HG03521 (cell line): ENCODE data around the gene PPT2.

ENCODE experiments used
- ATAC-seq: cut with Tn5 transposase; IDR thresholded peaks from one replicate; pipeline ENCODE4 v1.9.1; 2021; ENCODE audit warnings: mild to moderate bottlenecking, moderate library complexity; ENCODE audit not compliant: unreplicated experiment

PPT2 gene

GRCh38 chr6:32151181-32151862, 2.6 kb upstream of the PPT2 start:
- ATAC-seq: no peak

GRCh38 chr6:32151863-32152768, 1.8 kb upstream of the PPT2 start, which contains the start of gene PRRT1:
TSS of gene PRRT1 (minus strand) at chr6:32151939. CDS start at chr6:32151827, 112 bp downstream.
- no peak for ATAC-seq

GRCh38 chr6:32152769-32153563, 975 bp upstream of the PPT2 start:
- no peak for ATAC-seq

GRCh38 chr6:32154514-32155161, 697 bp downstream of the PPT2 start:
- ATAC-seq: peak; percentile 50

DNA sequence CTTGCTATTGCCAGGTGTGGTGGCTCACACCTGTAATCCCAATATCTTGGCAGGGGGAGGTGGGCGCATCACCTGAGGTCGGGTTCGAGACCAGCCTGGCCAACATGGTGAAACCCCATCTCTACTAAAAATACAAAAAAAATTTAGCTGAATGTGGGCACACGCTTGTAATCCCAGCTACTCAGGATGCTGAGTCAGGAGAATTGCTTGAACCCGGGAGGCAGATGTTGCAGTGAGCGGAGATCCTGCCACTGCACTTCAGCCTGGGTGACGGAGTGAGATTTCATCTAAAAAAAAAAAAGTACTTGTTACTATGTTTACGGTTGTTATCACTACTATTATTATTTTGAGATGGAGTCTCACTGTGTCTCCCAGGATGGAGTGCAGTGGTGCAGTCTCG, 3.0 kb downstream of the PPT2 start:
- ATAC-seq: no peak

DNA sequence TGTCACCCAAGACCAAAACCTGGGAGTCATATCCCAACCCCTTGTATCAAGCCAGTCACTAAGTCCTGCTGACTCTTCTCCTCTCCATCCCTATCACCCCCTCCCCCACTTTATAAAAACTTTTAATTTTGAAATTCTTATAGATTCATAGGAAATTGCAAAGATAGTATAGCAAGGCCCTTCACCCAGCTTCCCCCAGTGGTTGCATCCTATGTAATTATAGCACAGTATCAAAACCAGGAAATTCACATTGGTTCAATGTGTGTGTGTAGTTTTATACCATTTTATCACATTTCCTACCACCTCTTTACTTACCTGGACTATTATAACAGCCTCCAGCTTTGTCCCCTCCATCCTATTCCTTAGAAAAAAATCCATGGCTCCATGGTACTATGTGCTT, 4.1 kb downstream of the PPT2 start:
- no peak for ATAC-seq

- ATAC-seq: no peak
Measured at GRCh38 chr6:32163559-32164258, 9.8 kb downstream of the PPT2 start.

- ATAC-seq: no peak
Measured at GRCh38 chr6:32164295-32164694, 10.4 kb downstream of the PPT2 start, which contains the start of gene EGFL8. TSS of gene EGFL8 (plus strand) at chr6:32164595. CDS start at chr6:32166166, 1,571 bp downstream.

DNA sequence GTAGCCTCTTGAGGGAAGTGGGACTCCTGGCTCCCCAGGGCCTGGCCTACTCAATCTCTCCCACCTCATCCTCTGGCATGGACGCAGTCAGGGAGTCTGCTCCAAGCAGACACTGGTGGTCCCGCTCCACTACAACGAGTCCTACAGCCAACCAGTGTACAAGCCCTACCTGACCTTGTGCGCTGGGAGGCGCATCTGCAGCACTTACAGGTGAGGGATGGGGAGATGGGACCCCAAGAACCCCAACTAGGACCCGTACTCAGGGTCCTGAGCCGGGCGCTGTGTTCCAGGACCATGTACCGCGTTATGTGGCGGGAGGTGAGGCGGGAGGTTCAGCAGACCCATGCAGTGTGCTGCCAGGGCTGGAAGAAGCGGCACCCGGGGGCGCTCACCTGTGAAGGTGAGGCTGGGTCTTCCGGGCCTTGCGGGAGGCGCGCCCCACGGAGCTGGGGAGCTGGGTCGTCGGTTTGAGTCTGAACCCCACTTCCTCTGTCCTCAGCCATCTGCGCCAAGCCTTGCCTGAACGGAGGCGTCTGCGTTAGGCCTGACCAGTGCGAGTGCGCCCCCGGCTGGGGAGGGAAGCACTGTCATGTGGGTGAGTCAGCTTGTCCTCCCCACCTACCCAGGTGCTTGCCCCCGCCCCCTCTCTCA, 12.6 kb downstream of the PPT2 start:
- ATAC-seq: no peak

DNA sequence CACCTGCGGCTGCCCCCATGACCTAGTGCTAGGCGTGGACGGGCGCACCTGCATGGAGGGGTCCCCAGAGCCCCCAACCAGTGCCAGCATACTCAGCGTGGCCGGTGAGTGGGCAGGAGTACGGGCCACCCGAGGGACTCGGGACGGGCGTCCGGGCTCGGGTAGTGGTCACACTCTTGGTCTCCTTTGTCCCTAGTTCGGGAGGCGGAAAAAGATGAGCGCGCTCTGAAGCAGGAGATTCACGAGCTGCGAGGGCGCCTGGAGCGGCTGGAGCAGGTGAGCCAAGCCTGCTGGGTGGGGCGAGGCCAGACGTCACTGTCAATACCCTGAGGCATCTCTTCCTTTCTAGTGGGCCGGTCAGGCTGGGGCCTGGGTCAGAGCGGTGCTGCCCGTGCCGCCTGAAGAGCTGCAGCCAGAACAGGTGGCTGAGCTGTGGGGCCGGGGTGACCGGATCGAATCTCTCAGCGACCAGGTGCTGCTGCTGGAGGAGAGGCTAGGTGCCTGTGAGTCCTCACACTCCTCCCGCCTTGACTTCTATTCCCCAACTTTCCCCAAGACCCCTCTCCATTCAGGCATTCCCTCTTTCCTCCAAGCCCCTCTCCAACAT, 13.3 kb downstream of the PPT2 start:
- ATAC-seq: no peak

DNA sequence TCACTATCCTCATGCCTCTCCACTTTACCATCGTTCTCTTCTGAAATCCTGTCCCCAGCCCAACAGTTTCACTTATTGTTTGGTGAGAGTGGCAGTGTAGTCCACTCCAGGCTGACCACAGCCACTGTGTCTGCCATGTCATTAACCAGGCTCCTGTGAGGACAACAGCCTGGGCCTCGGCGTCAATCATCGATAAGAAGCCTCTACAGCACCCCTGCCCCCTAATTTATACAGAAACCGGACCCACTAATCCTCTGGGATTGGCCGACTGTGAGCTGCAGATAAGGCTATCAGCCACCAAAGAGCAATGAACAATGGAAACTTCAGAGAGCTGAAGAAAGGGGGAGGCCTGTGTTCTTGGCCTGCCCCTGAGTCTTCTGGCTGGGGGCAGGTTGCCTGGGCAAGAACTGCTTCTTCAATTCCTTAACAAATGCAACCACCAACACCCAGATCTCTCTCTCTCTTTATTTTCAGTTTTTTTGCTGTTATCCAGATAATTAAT, 13.9 kb downstream of the PPT2 start:
- no peak for ATAC-seq

DNA sequence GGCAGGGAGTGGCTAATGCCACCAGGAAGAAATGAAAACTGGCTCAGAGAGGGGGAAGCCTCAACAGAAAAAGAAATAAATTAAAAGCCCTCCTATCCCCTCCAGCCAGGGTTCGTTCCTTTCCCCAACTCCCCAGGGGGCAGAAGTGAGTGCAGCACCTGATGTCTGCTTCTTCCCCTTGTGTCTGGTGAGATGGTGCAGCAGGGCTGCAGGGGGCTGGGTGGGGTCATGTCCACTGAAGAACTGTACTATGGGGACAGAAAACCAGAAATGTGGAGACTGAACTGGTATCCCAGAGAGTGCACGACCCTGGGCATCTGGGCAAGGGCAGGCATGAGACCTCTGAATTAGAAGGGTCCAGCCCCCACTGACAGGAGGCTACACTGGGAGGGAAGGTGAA, 14.4 kb downstream of the PPT2 start:
- ATAC-seq: no peak

DNA sequence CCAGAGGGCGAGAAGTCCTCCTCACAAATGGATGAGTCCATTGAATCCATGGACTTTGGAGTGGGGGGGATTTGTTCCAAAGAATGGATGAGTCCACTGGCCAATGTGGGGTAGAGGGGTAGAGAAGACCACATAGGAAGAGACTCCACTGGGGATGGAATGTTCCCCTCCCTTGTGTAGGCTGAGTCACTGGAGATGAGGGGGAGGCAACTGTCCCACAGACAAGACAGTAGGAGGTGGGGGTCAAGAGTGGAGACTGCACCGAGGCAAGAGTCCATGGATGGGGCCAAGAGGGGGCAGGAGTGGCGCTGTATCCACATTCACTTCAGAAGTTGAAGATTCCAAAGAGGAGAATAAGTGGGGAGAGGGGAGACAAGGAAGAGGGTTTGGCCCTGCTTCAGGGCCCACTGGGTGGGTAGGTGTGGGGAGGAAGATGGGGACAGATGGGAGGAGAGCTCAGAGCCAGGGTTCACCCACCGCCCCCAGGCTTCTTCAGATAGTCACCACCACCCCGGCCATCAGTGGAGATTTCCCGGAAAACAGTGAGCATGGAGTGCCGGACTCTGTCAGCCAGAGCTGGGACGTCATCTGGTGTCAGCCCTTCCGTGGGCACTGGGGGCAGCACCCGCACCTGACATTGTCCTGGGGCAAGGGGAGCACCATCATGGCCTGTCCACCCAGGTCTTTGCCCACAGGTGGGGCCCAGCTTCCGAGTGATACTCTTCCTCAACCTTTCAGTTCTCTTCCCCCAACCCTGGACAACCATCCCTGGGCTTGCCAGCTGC, 15.1 kb downstream of the PPT2 start:
- ATAC-seq: no peak

- ATAC-seq: no peak
Measured at GRCh38 chr6:32170294-32170693, 16.4 kb downstream of the PPT2 start.

DNA sequence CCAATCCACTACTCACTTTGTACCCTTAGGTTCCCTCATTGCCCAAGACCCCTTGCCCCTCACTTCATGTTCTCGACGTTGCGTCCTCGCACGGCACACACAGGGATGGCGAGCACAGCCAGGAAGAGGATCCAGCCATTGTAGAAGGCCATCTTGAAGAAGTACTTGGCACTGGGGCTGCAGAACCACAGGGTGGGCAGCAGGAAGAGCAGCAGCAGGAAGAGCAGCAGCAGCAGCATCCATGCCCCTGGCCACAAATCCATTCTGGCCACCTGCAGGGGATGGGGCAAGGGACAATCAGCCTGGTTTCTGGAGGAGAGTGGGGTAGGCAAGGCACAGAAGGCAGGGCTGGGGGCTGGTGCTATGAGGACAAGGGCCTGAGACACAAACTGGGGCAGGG, 17.3 kb downstream of the PPT2 start:
- ATAC-seq: no peak

DNA sequence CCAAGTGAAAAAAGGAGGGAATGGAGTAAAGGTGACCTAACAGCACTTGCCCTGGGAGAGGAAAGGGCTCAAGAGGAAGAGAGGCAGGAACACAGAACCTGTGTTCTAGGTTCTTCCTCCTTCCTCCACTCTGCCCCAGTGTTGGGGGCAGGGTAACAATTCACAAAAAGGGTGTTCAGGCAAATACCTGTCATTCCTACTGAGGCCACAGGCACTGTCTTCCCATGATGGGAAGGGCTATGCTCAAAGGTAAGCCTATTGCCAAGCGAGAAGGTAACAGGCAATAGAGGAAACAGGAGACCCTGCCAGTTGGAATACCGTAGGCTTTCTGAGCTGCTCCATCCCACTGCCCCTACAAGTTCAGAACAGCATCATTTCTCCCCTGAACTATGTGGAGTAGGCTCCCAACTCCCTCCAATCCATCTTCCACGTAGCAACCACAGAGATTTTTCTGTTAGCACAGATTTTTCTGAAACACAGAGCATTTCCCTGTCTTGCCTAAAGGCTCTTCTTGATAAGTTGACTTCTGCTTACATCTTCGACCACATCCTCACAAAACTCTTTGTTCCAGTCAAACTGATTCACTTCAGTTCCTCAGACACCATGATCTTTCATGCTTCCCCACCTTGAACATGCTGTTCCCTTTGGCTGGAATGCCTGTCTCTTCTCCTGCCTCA, 19.2 kb downstream of the PPT2 start:
- no peak for ATAC-seq

- ATAC-seq: no peak
Measured at GRCh38 chr6:32174416-32174815, 20.5 kb downstream of the PPT2 start.

- ATAC-seq: no peak
Measured at GRCh38 chr6:32175322-32175710, 21.4 kb downstream of the PPT2 start.
